ENCODE measurements around the gene PTOV1.

GRCh38 chr19:49904136-49904535 lies 53.2 kb downstream of the PTOV1 start:
- TF ChIP-seq POLR2AphosphoS5 (IDR thresholded peaks at IDR 0.05; ENCODE audit: low read depth, low read length) (no peak), POLR2A (IDR thresholded peaks at IDR 0.05; ENCODE audit: low read depth, low read length) (no peak)

Measured in GM12892 (cell line).